WTC11 (cell line): ENCODE results near the gene HSFX3. TPM values are rescaled to one million over a fixed set of nuclear protein-coding genes. Genes with fewer than 3 reads are reported as not detected.

Experiments used
- total RNA-seq: library from RNA; stranded (reverse); gene quantifications from 3 replicates; pipeline ENCODE4 v1.2.3, GENCODE V29; 2021

HSFX3 gene
- total RNA-seq, 1 experiment from 2014 or later, result not detected

Other genes with a start within 250 kb of the HSFX3 start
- 13.3 to 21.7 TPM (median 18.0 TPM) in 3 replicates for gene IDS, start 44.6 kb downstream of the HSFX3 start, total RNA-seq
- gene EOLA1, start 8.9 kb downstream of the HSFX3 start, total RNA-seq, result 5.4 to 7.7 TPM (median 6.1 TPM) in 3 replicates
- gene MAGEA9B, start 37.5 kb upstream of the HSFX3 start, total RNA-seq, result 0.11 to 0.35 TPM (median 0.14 TPM) in 3 replicates
- gene HSFX2, start 45.4 kb upstream of the HSFX3 start, total RNA-seq, result 0.37 TPM in 1 of 3 replicates, not detected in the others
- gene TMEM185A, start 81.9 kb upstream of the HSFX3 start, total RNA-seq, result 15.9 to 20.2 TPM (median 17.1 TPM) in 3 replicates
- not detected in 3 replicates for gene MAGEA11, start 162.1 kb upstream of the HSFX3 start, total RNA-seq
- gene HSFX1, start 224.1 kb upstream of the HSFX3 start, total RNA-seq, result 0.48 to 0.85 TPM (median 0.66 TPM) in 3 replicates
- not detected in 3 replicates for gene MAGEA9, start 232.0 kb upstream of the HSFX3 start, total RNA-seq